Loucy (cell line): Measurements from ENCODE around the gene PEX11B.
A peak's percentile ranks its signal among the peaks of the same experiment; 100 is the strongest.

Experiments
- H2AFZ ChIP-seq: fragments of 200-600 bp; sonication (generic); 2 replicates; pipeline ENCODE4 v1.6.0; 2016; ENCODE audit warnings: antibody characterized with exemption, mild to moderate bottlenecking, low read length, moderate library complexity
- H3F3A ChIP-seq: fragments of 200-600 bp; 2 replicates; pipeline ENCODE4 v1.6.0; 2016; ENCODE audit warnings: antibody characterized with exemption, low read depth, mild to moderate bottlenecking
- H3K27me3 ChIP-seq: fragments of 200-600 bp; sonication (generic); 2 replicates; pipeline ENCODE4 v1.6.1; 2014; ENCODE audit warnings: low read length, mild to moderate bottlenecking; ENCODE audit not compliant: insufficient read depth, poor library complexity, severe bottlenecking
- H3K36me3 ChIP-seq: fragments of 200-600 bp; sonication (generic); 2 replicates; pipeline ENCODE4 v1.6.1; 2016; ENCODE audit warnings: low read length; ENCODE audit not compliant: insufficient read depth
- H3K4me1 ChIP-seq: fragments of 200-600 bp; sonication (generic); 2 replicates; pipeline ENCODE4 v1.5.1; 2014; ENCODE audit warnings: low read length, mild to moderate bottlenecking; ENCODE audit not compliant: insufficient read depth, poor library complexity, severe bottlenecking
- H3K4me2 ChIP-seq: fragments of 200-600 bp; sonication (generic); 2 replicates; pipeline ENCODE4 v1.6.0; 2014; ENCODE audit warnings: antibody characterized with exemption, low read length, low read depth, mild to moderate bottlenecking; ENCODE audit not compliant: poor library complexity, severe bottlenecking
- H3K4me3 ChIP-seq: fragments of 200-600 bp; sonication (generic); 2 replicates; pipeline ENCODE4 v1.5.1; 2014; ENCODE audit warnings: low read length, mild to moderate bottlenecking, mixed read lengths; ENCODE audit not compliant: poor library complexity, severe bottlenecking
- H3K79me2 ChIP-seq: fragments of 200-600 bp; sonication (generic); 2 replicates; pipeline ENCODE4 v1.6.1; 2014; ENCODE audit warnings: low read length; ENCODE audit not compliant: insufficient read depth
- H3K9ac ChIP-seq: fragments of 200-600 bp; sonication (generic); 2 replicates; pipeline ENCODE4 v1.6.0; 2014; ENCODE audit warnings: mild to moderate bottlenecking, low read depth, low read length, moderate library complexity; ENCODE audit not compliant: poor library complexity, severe bottlenecking
- H3K9me2 ChIP-seq: fragments of 200-600 bp; sonication (generic); replicated peaks from 2 replicates; pipeline ENCODE4 v1.6.1; 2016; ENCODE audit warnings: low read depth, low read length, mixed read lengths
- H3K9me3 ChIP-seq: fragments of 200-600 bp; sonication (generic); 2 replicates; pipeline ENCODE4 v1.6.1; 2014; ENCODE audit warnings: mild to moderate bottlenecking, antibody characterized with exemption, low read length, low read depth; ENCODE audit not compliant: insufficient read depth
- H4K20me1 ChIP-seq: fragments of 200-600 bp; sonication (generic); 2 replicates; pipeline ENCODE4 v1.6.0; 2014; ENCODE audit warnings: antibody characterized with exemption, low read length, mild to moderate bottlenecking; ENCODE audit not compliant: insufficient read depth, poor library complexity, severe bottlenecking
- EZH2phosphoT487 ChIP-seq: fragments of 200-600 bp; IDR thresholded peaks from 2 replicates; pipeline ENCODE4 v1.6.1; 2018; ENCODE audit warnings: antibody characterized with exemption, mild to moderate bottlenecking, moderate library complexity, borderline replicate concordance
- TF ChIP-seq, protein P1 (sequence below): fragments of 200-600 bp; sonication (generic); conservative IDR thresholded peaks from 2 replicates; pipeline ENCODE4 v1.5.1; 2014; ENCODE audit warnings: mild to moderate bottlenecking, antibody characterized with exemption, low read length

PEX11B gene

GRCh38 chr1:145961425-145962156, 43.1 kb upstream of the PEX11B start:
- peak overlapping the region; percentile 79 for H3K4me3 ChIP-seq
- H3K9me2 ChIP-seq = no peaks in the 10 kb centered on the region
- H3K79me2 ChIP-seq = peaks cover 51% of the 10 kb centered on the region
- peak overlapping the region; percentile 86 for H3K9ac ChIP-seq
- H3F3A ChIP-seq = 0 out of 2 replicates have a peak, but pooled peaks cover 8% of the 10 kb centered on the region
- no peaks in the 10 kb centered on the region for H3K27me3 ChIP-seq
- H3K36me3 ChIP-seq = no peaks in the 10 kb centered on the region
- H2AFZ ChIP-seq = peak overlapping the region; percentile 87
- no peaks in the 10 kb centered on the region for H3K9me3 ChIP-seq
- TF ChIP-seq, protein P1, sequence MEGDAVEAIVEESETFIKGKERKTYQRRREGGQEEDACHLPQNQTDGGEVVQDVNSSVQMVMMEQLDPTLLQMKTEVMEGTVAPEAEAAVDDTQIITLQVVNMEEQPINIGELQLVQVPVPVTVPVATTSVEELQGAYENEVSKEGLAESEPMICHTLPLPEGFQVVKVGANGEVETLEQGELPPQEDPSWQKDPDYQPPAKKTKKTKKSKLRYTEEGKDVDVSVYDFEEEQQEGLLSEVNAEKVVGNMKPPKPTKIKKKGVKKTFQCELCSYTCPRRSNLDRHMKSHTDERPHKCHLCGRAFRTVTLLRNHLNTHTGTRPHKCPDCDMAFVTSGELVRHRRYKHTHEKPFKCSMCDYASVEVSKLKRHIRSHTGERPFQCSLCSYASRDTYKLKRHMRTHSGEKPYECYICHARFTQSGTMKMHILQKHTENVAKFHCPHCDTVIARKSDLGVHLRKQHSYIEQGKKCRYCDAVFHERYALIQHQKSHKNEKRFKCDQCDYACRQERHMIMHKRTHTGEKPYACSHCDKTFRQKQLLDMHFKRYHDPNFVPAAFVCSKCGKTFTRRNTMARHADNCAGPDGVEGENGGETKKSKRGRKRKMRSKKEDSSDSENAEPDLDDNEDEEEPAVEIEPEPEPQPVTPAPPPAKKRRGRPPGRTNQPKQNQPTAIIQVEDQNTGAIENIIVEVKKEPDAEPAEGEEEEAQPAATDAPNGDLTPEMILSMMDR = no peak
- no peak for TF ChIP-seq EZH2phosphoT487
- H4K20me1 ChIP-seq = no peaks in the 10 kb centered on the region
- peaks cover 48% of the 10 kb centered on the region for H3K4me1 ChIP-seq
- H3K4me2 ChIP-seq = peak overlapping the region; percentile 83

DNA sequence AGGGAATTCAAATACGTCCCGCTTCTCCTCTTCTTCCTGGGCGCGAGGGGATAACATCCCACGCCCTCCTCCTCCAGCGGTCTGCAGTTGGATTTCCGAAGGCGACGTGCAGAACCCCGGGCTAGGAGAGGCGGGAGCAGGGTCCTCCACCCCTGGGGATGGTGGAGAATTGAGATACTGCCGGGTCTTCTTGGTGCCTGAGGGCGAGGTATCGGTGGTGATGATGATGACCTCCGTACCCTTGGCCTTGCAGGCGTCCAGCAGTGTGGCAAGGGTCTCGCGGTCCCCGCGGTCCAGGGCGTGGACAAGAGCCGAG, 42.5 kb upstream of the PEX11B start:
- Histone ChIP-seq H4K20me1 (peaks cover 5% of the 10 kb centered on the region), H3K79me2 (peaks cover 57% of the 10 kb centered on the region), H3K27me3 (no peaks in the 10 kb centered on the region), H3K4me1 (peaks cover 53% of the 10 kb centered on the region), H3K36me3 (no peaks in the 10 kb centered on the region), H3K9ac (peak overlapping the region; percentile 86), H3K4me2 (peak overlapping the region; percentile 83), H3K9me2 (no peaks in the 10 kb centered on the region), H3F3A (0 out of 2 replicates have a peak, but pooled peaks cover 8% of the 10 kb centered on the region), H3K9me3 (no peaks in the 10 kb centered on the region), H2AFZ (peak overlapping the region; percentile 87), H3K4me3 (peak overlapping the region; percentile 79)
- TF ChIP-seq, protein P1 = no peak
- no peak for TF ChIP-seq EZH2phosphoT487

- H3K9me3 ChIP-seq = no peaks in the 10 kb centered on the region
- peak overlapping the region; percentile 86 for H3K9ac ChIP-seq
- no peaks in the 10 kb centered on the region for H3K9me2 ChIP-seq
- peak overlapping the region; percentile 79 for H3K4me3 ChIP-seq
- H2AFZ ChIP-seq = peak overlapping the region; percentile 87
- no peaks in the 10 kb centered on the region for H3K36me3 ChIP-seq
- H3K79me2 ChIP-seq = peaks cover 59% of the 10 kb centered on the region
- TF ChIP-seq EZH2phosphoT487 = no peak
- TF ChIP-seq, protein P1 = no peak
- H3K4me2 ChIP-seq = peak overlapping the region; percentile 83
- H3K27me3 ChIP-seq = no peaks in the 10 kb centered on the region
- peaks cover 58% of the 10 kb centered on the region for H3K4me1 ChIP-seq
- peaks cover 7% of the 10 kb centered on the region for H4K20me1 ChIP-seq
- H3F3A ChIP-seq = 0 out of 2 replicates have a peak, but pooled peaks cover 8% of the 10 kb centered on the region
These were observed 42.1 kb upstream of the PEX11B start for GRCh38 chr1:145960468-145961108.
